GM12801 (cell line): ENCODE results near the gene GLYR1.

Experiments used
- TF ChIP-seq, protein P1 (sequence below): IDR thresholded peaks from one replicate; pipeline ENCODE4 v1.5.1; 2011; ENCODE audit warnings: control low read depth; ENCODE audit not compliant: insufficient read length; ENCODE audit errors: extremely low read depth

GLYR1 gene

DNA sequence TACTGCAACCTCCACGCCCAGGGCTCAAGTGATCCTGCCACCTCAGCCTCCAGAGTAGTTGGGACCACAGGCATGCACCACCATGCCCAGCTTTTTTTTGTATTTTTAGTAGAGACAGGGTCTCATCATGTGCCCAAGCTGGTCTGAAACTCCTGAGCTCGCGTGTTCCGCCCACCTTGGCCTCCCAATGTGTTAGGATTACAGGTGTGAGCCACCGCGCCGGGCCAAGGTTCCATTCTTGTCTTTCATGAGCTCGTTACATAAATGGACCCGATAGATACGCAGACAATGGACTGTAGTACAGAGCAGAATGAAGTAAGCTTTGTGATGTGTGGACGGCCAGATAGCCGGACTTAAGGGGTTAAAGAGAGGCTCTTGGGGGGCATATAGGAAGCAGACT, 19.5 kb upstream of the GLYR1 start:
- TF ChIP-seq, protein P1, sequence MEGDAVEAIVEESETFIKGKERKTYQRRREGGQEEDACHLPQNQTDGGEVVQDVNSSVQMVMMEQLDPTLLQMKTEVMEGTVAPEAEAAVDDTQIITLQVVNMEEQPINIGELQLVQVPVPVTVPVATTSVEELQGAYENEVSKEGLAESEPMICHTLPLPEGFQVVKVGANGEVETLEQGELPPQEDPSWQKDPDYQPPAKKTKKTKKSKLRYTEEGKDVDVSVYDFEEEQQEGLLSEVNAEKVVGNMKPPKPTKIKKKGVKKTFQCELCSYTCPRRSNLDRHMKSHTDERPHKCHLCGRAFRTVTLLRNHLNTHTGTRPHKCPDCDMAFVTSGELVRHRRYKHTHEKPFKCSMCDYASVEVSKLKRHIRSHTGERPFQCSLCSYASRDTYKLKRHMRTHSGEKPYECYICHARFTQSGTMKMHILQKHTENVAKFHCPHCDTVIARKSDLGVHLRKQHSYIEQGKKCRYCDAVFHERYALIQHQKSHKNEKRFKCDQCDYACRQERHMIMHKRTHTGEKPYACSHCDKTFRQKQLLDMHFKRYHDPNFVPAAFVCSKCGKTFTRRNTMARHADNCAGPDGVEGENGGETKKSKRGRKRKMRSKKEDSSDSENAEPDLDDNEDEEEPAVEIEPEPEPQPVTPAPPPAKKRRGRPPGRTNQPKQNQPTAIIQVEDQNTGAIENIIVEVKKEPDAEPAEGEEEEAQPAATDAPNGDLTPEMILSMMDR: no peak

GRCh38 chr16:4865231-4865860, 18.3 kb upstream of the GLYR1 start:
- TF ChIP-seq, protein P1: no peak

DNA sequence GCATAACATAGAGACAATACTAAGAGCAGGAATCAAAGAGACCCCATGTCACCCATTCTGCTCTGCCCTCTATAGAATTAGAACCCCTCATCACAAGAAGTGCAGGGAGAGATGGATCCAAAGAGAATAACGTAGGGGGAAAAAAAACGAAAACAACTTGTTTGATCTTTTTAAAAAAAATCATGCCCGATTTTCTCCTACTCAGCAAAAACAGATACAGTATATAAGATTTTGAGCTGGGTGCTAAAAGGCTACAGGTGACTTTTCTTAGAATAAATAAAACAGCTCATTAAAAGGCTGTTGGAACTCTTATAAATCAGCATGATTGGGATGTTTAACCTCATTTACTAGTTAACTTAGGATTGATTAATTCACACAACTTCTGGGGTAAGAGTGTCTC, 17.6 kb upstream of the GLYR1 start:
- TF ChIP-seq, protein P1: no peak

DNA sequence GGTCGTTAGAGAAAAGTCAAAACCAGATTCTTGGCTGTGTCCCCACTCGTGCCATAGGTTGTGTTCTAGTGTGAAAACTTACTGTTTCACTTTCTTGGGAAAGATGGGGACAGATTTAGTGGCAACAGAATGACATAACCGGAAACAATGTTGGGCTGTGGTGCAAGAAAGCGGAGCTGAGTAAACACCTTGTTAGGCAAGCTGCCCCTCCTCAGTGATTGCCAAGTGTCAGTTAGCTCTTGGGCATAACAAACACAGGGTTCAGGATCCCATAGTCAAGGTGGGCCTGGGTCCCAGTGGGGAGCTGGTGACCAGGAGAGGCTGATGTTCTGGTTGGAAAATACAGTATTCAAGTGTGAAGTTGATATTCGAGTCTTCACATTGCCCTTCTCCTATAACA, 15.6 kb upstream of the GLYR1 start:
- TF ChIP-seq, protein P1: no peak

DNA sequence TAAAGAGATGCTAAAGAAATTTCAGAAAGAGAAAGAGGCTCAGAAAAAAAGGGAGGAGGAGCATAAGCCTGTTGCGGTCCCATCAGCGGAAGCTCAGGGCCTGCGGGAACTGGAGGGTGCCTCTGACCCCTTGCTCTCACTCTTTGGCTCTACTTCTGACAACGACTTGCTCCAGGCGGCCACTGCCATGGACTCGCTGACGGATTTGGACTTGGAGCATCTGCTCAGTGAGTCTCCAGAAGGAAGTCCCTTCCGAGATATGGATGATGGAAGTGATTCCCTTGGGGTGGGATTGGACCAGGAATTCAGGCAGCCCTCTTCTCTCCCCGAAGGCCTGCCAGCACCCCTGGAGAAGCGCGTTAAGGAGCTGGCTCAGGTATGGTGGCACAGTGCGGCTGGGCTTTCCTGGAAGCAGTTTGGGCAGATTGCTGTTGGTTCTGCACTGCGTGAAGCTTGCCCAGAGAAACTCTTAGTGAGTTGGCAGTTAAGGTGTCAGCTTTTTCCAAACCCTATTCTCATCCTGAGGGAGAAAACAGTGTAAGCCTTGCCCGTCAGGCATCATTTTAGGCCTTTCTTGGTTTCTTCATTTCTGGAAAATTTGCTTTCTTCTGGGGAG, 13.7 kb upstream of the GLYR1 start:
- TF ChIP-seq, protein P1: no peak

GRCh38 chr16:4859900-4860255, 12.8 kb upstream of the GLYR1 start:
- TF ChIP-seq, protein P1: no peak

DNA sequence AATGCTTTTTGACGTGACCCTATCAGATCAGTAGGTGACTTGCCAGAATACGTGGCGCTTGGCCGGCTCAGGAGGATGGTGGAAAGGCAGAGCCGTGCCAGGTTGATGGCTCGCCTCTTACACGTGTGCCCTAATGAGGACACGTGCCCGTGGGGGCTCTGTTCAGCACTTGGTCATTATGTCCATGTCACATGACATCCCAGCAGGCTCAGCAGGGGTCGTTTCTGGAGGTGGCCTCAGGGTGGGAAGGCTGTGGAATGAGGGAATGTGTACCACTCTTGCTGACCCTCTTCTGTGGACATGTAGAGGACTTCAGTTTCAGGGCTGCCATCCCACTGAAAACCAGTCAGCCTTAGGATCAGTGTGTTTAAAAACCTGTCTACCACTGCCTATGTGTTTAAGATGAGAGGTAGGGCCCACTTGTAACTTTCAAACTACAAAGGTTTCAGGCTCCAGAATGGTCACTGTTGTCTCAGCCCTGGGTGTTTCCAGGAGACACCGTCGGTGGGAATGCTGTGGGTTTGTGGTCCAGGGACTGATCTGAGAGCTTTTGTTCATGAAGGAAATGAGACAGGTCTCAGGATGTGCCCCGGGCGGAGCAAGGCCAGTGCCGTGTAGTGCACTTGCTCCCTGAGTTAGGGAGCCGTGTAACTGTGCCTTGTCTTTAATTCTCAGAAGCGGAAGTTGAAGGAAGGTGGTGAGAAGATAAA, 12.3 kb upstream of the GLYR1 start:
- TF ChIP-seq, protein P1: no peak
